ENCODE measurements around the gene ELL2. TPM values are rescaled to one million over a fixed set of nuclear protein-coding genes. Genes with fewer than 3 reads are reported as not detected.

The ELL2 gene
- total and polyA plus RNA-seq, 2 of the 13 experiments (the other 11 are each of a cell fraction or from before 2014, with no cell fraction given), result 78.9 to 97.1 TPM

DNA sequence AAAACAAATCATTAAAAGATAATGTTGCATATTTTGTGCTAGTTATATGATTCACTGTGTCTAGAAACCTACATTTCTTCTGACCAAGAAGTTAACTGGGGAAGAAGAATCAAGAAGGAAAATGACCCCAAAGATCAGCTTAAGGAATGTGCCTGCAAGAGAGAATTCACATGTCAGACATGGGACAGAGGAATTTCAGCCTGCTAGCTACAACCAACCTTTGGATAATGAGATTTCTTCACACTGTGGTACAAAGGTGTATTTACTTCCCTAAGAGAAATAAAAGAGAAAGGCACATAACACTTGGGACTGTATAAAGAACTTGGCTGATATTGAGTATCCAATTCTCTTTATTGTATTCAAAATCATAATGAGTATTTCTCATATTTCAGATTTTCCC is 39.6 kb upstream of the ELL2 start (continued):
- TF ChIP-seq SMARCE1 (IDR thresholded peaks at IDR 0.05; ENCODE audit: borderline replicate concordance) (no peak), FOXC1 (CRISPR knock-in tag; IDR thresholded peaks at IDR 0.05; ENCODE audit: borderline replicate concordance) (no peak), TP53 (CRISPR knock-in tag; conservative IDR thresholded peaks at IDR 0.05) (no peak), SOX13 (IDR thresholded peaks at IDR 0.05) (no peak), SOX13 (CRISPR knock-in tag; conservative IDR thresholded peaks at IDR 0.05 in 1 of 2, IDR thresholded peaks at IDR 0.05 in 1 of 2) (peak in 1 of 2 experiments; percentile 50; a peak in 1 of 4 replicates), CEBPB (IDR thresholded peaks at IDR 0.05; ENCODE audit: borderline replicate concordance, low read depth, low read length) (peak; percentile 58; the same call in 1 of the 2 replicates), RCOR2 (CRISPR knock-in tag; IDR thresholded peaks at IDR 0.05) (peak; percentile 45; the same call in 1 of the 2 replicates), KDM2A (CRISPR knock-in tag; IDR thresholded peaks at IDR 0.05; ENCODE audit: borderline replicate concordance, low read depth) (no peak), ZMYM4 (CRISPR knock-in tag; IDR thresholded peaks at IDR 0.05) (peak; percentile 24; the same call in 1 of the 2 replicates), MIER2 (CRISPR knock-in tag; IDR thresholded peaks at IDR 0.05) (no peak), ZNF605 (CRISPR knock-in tag; IDR thresholded peaks at IDR 0.05) (no peak), RARA (CRISPR knock-in tag; IDR thresholded peaks at IDR 0.05) (no peak), GTF3A (CRISPR knock-in tag; conservative IDR thresholded peaks at IDR 0.05) (no peak), ZNF782 (CRISPR knock-in tag; IDR thresholded peaks at IDR 0.05; ENCODE audit: borderline replicate concordance) (no peak), MAZ (IDR thresholded peaks at IDR 0.05; ENCODE audit: borderline replicate concordance, low read depth, low read length) (no peak), MAZ (CRISPR knock-in tag; IDR thresholded peaks at IDR 0.05; ENCODE audit: low read depth) (no peak), ZNF564 (CRISPR knock-in tag; IDR thresholded peaks at IDR 0.05) (no peak), KLF9 (CRISPR knock-in tag; IDR thresholded peaks at IDR 0.05; ENCODE audit: low read depth) (no peak), ATF7 (IDR thresholded peaks at IDR 0.05) (no peak), ATF7 (CRISPR knock-in tag; IDR thresholded peaks at IDR 0.05) (no peak), AKAP8 (CRISPR knock-in tag; IDR thresholded peaks at IDR 0.05) (no peak), XRCC5 (optimal IDR thresholded peaks at IDR 0.05; ENCODE audit: low read length) (no peak), ZNF777 (CRISPR knock-in tag; IDR thresholded peaks at IDR 0.05) (no peak), HDAC2 (CRISPR knock-in tag; IDR thresholded peaks at IDR 0.05) (peak; percentile 76), SIN3A (IDR thresholded peaks at IDR 0.05; ENCODE audit: borderline replicate concordance, low read depth, low read length) (no peak), ZNF619 (CRISPR knock-in tag; IDR thresholded peaks at IDR 0.05) (no peak)
- TF ChIP-seq, protein P1, sequence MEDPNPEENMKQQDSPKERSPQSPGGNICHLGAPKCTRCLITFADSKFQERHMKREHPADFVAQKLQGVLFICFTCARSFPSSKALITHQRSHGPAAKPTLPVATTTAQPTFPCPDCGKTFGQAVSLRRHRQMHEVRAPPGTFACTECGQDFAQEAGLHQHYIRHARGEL (CRISPR knock-in tag; IDR thresholded peaks at IDR 0.05), result no peak
- TF ChIP-seq, protein P2, sequence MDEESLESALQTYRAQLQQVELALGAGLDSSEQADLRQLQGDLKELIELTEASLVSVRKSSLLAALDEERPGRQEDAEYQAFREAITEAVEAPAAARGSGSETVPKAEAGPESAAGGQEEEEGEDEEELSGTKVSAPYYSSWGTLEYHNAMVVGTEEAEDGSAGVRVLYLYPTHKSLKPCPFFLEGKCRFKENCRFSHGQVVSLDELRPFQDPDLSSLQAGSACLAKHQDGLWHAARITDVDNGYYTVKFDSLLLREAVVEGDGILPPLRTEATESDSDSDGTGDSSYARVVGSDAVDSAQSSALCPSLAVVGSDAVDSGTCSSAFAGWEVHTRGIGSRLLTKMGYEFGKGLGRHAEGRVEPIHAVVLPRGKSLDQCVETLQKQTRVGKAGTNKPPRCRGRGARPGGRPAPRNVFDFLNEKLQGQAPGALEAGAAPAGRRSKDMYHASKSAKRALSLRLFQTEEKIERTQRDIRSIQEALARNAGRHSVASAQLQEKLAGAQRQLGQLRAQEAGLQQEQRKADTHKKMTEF (CRISPR knock-in tag; IDR thresholded peaks at IDR 0.05), result 0 out of 2 replicates have a peak, but pooled peaks have one; percentile 25
- TF ChIP-seq, protein P3, sequence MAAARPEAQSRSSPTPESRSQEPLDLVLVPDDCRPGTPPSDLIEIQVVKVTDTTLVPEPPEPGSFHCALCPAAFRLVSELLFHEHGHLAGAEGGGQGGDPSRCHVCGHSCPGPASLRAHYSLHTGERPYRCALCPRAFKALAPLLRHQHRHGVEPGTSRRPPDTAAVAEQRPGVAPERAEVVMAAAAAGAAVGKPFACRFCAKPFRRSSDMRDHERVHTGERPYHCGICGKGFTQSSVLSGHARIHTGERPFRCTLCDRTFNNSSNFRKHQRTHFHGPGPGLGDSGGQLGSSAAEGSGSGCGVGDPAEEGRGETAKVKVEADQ (CRISPR knock-in tag; IDR thresholded peaks at IDR 0.05; ENCODE audit: borderline replicate concordance), result no peak
- TF ChIP-seq, protein P4, sequence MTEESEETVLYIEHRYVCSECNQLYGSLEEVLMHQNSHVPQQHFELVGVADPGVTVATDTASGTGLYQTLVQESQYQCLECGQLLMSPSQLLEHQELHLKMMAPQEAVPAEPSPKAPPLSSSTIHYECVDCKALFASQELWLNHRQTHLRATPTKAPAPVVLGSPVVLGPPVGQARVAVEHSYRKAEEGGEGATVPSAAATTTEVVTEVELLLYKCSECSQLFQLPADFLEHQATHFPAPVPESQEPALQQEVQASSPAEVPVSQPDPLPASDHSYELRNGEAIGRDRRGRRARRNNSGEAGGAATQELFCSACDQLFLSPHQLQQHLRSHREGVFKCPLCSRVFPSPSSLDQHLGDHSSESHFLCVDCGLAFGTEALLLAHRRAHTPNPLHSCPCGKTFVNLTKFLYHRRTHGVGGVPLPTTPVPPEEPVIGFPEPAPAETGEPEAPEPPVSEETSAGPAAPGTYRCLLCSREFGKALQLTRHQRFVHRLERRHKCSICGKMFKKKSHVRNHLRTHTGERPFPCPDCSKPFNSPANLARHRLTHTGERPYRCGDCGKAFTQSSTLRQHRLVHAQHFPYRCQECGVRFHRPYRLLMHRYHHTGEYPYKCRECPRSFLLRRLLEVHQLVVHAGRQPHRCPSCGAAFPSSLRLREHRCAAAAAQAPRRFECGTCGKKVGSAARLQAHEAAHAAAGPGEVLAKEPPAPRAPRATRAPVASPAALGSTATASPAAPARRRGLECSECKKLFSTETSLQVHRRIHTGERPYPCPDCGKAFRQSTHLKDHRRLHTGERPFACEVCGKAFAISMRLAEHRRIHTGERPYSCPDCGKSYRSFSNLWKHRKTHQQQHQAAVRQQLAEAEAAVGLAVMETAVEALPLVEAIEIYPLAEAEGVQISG (CRISPR knock-in tag; IDR thresholded peaks at IDR 0.05), result no peak

All from HepG2 (cell line).